DOHH2 (cell line): ENCODE results near the gene FGGY.

ENCODE experiments used
- H3F3A ChIP-seq: fragments of 200-600 bp; sonication (generic), shearing (Covaris generic); 2 replicates; pipeline ENCODE4 v1.6.0; 2016; ENCODE audit warnings: antibody characterized with exemption, mild to moderate bottlenecking; ENCODE audit not compliant: control insufficient read depth, insufficient read depth
- H3K27ac ChIP-seq: fragments of 200-600 bp; sonication (generic); 2 replicates; pipeline ENCODE4 v1.5.1; 2014; ENCODE audit warnings: low read depth, mild to moderate bottlenecking, low read length, moderate library complexity
- H3K27me3 ChIP-seq: fragments of 200-600 bp; sonication (generic); 2 replicates; pipeline ENCODE4 v1.6.1; 2014; ENCODE audit warnings: mild to moderate bottlenecking, low read length, mixed read lengths; ENCODE audit not compliant: control insufficient read depth
- H3K36me3 ChIP-seq: fragments of 200-600 bp; sonication (generic); 2 replicates; pipeline ENCODE4 v1.6.1; 2014; ENCODE audit warnings: mild to moderate bottlenecking, low read length, moderate library complexity, mixed read lengths; ENCODE audit not compliant: control insufficient read depth
- H3K4me1 ChIP-seq: fragments of 200-600 bp; sonication (generic); 2 replicates; pipeline ENCODE4 v1.6.1; 2014; ENCODE audit warnings: mild to moderate bottlenecking, low read length, mixed read lengths; ENCODE audit not compliant: control insufficient read depth
- H3K4me2 ChIP-seq: fragments of 200-600 bp; sonication (generic); 2 replicates; pipeline ENCODE4 v1.6.0; 2014; ENCODE audit warnings: mild to moderate bottlenecking, low read length, moderate library complexity
- H3K4me3 ChIP-seq: fragments of 200-600 bp; sonication (generic); 2 replicates; pipeline ENCODE4 v1.5.1; 2014; ENCODE audit warnings: mild to moderate bottlenecking, low read length, mixed read lengths
- H3K79me2 ChIP-seq: fragments of 200-600 bp; sonication (generic); 2 replicates; pipeline ENCODE4 v1.6.1; 2014; ENCODE audit warnings: mild to moderate bottlenecking, low read length, mixed read lengths; ENCODE audit not compliant: control insufficient read depth
- H3K9me2 ChIP-seq: fragments of 200-600 bp; sonication (generic); replicated peaks from 2 replicates; pipeline ENCODE4 v1.6.1; 2014; ENCODE audit warnings: mild to moderate bottlenecking, low read length, mixed read lengths; ENCODE audit not compliant: control insufficient read depth
- H3K9me3 ChIP-seq: fragments of 200-600 bp; sonication (generic); 2 replicates; pipeline ENCODE4 v1.6.1; 2014; ENCODE audit warnings: antibody characterized with exemption, low read length, mixed read lengths; ENCODE audit not compliant: control insufficient read depth, insufficient read depth
- H4K20me1 ChIP-seq: fragments of 200-600 bp; sonication (generic); 2 replicates; pipeline ENCODE4 v1.6.0; 2014; ENCODE audit warnings: low read depth, mild to moderate bottlenecking, antibody characterized with exemption, low read length, moderate library complexity; ENCODE audit not compliant: control insufficient read depth, insufficient read depth
- EZH2phosphoT487 ChIP-seq: fragments of 200-600 bp; sonication (generic); IDR thresholded peaks from 2 replicates; pipeline ENCODE4 v1.6.1; 2017; ENCODE audit warnings: borderline replicate concordance, mild to moderate bottlenecking, antibody characterized with exemption, low read length, moderate library complexity, mixed read lengths
- TF ChIP-seq, protein P1 (sequence below): fragments of 200-600 bp; sonication (generic); IDR thresholded peaks from one replicate; pipeline ENCODE4 v1.5.1; 2014; ENCODE audit warnings: antibody characterized with exemption, mild to moderate bottlenecking, low read depth, low read length; ENCODE audit not compliant: poor library complexity, severe bottlenecking

The FGGY gene

GRCh38 chr1:59553371-59553770 is 256.5 kb downstream of the FGGY start:
- Histone ChIP-seq H3K27me3 (no peaks in the 10 kb centered on the region; the same call in 1 of the 2 replicates), H3K4me3 (no peak overlapping the region), H3K4me1 (no peaks in the 10 kb centered on the region), H3F3A (no peaks in the 10 kb centered on the region), H3K9me2 (no peaks in the 10 kb centered on the region), H3K79me2 (no peaks in the 10 kb centered on the region), H3K27ac (no peak overlapping the region), H4K20me1 (no peaks in the 10 kb centered on the region), H3K36me3 (no peaks in the 10 kb centered on the region), H3K4me2 (no peak overlapping the region), H3K9me3 (no peaks in the 10 kb centered on the region)
- TF ChIP-seq, protein P1, sequence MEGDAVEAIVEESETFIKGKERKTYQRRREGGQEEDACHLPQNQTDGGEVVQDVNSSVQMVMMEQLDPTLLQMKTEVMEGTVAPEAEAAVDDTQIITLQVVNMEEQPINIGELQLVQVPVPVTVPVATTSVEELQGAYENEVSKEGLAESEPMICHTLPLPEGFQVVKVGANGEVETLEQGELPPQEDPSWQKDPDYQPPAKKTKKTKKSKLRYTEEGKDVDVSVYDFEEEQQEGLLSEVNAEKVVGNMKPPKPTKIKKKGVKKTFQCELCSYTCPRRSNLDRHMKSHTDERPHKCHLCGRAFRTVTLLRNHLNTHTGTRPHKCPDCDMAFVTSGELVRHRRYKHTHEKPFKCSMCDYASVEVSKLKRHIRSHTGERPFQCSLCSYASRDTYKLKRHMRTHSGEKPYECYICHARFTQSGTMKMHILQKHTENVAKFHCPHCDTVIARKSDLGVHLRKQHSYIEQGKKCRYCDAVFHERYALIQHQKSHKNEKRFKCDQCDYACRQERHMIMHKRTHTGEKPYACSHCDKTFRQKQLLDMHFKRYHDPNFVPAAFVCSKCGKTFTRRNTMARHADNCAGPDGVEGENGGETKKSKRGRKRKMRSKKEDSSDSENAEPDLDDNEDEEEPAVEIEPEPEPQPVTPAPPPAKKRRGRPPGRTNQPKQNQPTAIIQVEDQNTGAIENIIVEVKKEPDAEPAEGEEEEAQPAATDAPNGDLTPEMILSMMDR: no peak
- no peak for TF ChIP-seq EZH2phosphoT487

GRCh38 chr1:59554011-59554663 is 257.2 kb downstream of the FGGY start:
- no peak overlapping the region for H3K27ac ChIP-seq
- H3K9me2 ChIP-seq: no peaks in the 10 kb centered on the region
- no peak overlapping the region for H3K4me2 ChIP-seq
- H3K27me3 ChIP-seq: no peaks in the 10 kb centered on the region; the same call in 1 of the 2 replicates
- no peaks in the 10 kb centered on the region for H3K4me1 ChIP-seq
- H3K36me3 ChIP-seq: no peaks in the 10 kb centered on the region
- H3K79me2 ChIP-seq: no peaks in the 10 kb centered on the region
- TF ChIP-seq, protein P1: no peak
- TF ChIP-seq EZH2phosphoT487: no peak
- H3F3A ChIP-seq: no peaks in the 10 kb centered on the region
- H3K9me3 ChIP-seq: no peaks in the 10 kb centered on the region
- no peak overlapping the region for H3K4me3 ChIP-seq
- no peaks in the 10 kb centered on the region for H4K20me1 ChIP-seq

- no peaks in the 10 kb centered on the region for H3K9me2 ChIP-seq
- H3K27me3 ChIP-seq: no peaks in the 10 kb centered on the region; the same call in 1 of the 2 replicates
- H3F3A ChIP-seq: no peaks in the 10 kb centered on the region
- H3K4me2 ChIP-seq: no peak overlapping the region
- H4K20me1 ChIP-seq: no peaks in the 10 kb centered on the region
- no peak for TF ChIP-seq EZH2phosphoT487
- TF ChIP-seq, protein P1: no peak
- H3K36me3 ChIP-seq: no peaks in the 10 kb centered on the region
- H3K9me3 ChIP-seq: no peaks in the 10 kb centered on the region
- no peak overlapping the region for H3K4me3 ChIP-seq
- no peak overlapping the region for H3K27ac ChIP-seq
- no peaks in the 10 kb centered on the region for H3K4me1 ChIP-seq
- H3K79me2 ChIP-seq: no peaks in the 10 kb centered on the region
Measured at GRCh38 chr1:59554752-59555151, 257.9 kb downstream of the FGGY start.
